Colon (tissue), 2 donors: Measurements from ENCODE around the gene KLRC3.
"Not testable (repeated sequence)": the region's sequence is repeated elsewhere in the genome, so short reads cannot be mapped to it uniquely, and the experiment has no call there.

Experiments
- FAIRE-seq: peaks from 2 replicates; lab custom pipeline; 2012; peaks lifted over from hg19 to GRCh38; lab: Jason Lieb, UNC
- donor health status: control.
- donor health status: control.

Gene KLRC3

GRCh38 chr12:10368206-10369171, 51.9 kb downstream of the KLRC3 start:
- no peak for FAIRE-seq

DNA sequence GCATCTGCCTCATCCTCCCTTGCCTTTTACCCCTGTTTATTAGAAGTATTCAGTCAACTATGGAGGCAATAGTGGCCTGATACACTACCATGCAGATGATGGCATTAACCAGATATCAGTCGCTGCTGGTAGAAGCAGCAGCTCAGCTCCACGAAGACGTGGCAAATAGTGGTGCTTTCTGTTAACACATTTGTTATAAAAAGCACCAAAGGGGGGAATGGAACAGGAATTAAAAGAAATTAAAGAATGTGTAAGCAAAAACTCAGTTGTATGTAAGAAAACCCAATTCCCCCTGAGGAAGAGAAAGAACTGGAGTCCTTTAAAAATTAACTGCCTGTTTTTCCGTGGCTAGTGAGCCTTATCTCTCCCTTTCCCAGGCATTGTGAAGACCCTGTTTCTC, 52.7 kb downstream of the KLRC3 start:
- not testable (repeated sequence) for FAIRE-seq

GRCh38 chr12:10366875-10367274, 53.5 kb downstream of the KLRC3 start:
- no peak for FAIRE-seq

GRCh38 chr12:10365696-10366405, 54.5 kb downstream of the KLRC3 start:
- FAIRE-seq: no peak

DNA sequence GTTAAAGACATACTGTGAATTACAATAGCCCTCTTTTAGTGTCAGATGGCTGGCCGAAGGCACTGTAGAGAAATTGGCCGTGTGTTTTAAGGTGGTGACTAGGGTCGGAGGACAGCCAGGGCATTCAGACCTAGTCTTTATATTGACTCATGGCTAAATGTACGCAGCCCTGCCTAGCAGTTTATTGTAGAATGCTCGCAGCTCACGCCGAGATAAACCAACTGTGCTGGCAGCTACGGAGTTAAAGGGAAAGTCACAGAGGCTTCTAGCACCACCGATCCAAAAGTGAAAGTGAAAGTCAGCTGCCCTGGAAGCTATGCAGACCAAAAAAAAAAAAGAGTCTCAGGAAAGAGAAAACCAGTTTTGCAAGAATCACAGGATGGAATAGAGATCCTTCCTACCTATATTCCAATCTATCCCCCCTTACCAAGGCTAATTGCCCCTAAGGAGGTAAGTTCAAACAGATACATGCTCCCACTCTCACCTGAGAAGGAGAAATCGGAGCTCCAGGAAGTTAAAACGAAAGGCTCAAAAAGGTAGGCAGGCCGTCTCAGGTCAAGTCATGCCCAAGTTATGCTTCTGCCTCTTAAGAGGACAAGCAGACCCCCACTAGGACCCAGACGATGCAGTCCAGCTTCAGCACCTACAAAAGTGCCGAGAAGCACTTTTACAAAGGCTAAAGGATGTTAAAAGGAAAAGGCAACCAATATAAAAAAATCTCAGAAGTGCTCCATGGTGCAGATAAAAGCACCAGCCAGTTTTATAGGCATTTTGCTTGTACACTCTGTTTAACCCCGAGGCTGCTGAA, 55.4 kb downstream of the KLRC3 start:
- no peak for FAIRE-seq

- FAIRE-seq: no peak
These were observed 56.2 kb downstream of the KLRC3 start for GRCh38 chr12:10363914-10364814.

DNA sequence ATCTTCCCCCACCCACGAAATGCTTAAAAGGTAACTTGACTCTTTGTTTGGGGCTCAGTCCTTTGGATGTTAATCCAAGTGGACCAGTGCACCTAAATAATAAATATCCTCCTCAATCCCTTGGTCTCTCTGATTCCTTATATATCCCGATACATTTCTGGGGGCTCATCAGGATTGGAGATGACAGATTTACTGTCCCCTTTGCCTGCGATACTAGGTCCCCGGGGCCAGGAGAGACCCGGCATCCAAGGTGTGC, 56.8 kb downstream of the KLRC3 start:
- FAIRE-seq: no peak

GRCh38 chr12:10362828-10363657, 57.4 kb downstream of the KLRC3 start:
- no peak for FAIRE-seq

- no peak for FAIRE-seq
These were observed 58.1 kb downstream of the KLRC3 start for GRCh38 chr12:10362325-10362724.
